ENCODE data around the gene PRR14L. TPM values are rescaled to one million over a fixed set of nuclear protein-coding genes. Genes with fewer than 3 reads are reported as not detected.
A peak's percentile ranks its signal among the peaks of the same experiment; 100 is the strongest.
"Not testable (repeated sequence)": the region's sequence is repeated elsewhere in the genome, so short reads cannot be mapped to it uniquely, and the experiment has no call there.

PRR14L gene
- total RNA-seq, 1 experiment from 2014 or later: 23.7 TPM

DNA sequence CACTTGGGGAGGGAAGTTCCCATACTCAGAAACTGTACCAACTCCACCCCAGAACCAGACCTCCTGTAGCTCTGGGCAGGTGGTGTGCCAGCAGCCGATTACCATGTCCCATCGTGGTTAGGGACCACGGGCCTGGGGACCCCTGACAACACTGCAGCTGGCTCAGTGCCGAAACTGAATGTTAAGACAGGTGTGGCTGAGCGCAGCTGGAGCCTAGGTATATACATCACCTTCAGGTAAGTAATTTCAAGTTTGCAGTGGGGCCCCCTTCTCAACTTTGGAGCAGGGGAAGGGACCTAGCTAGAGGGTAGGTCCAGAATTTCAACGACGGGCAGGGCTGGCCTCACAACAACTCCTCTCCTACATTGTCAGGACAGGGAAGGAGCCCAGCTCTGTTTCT, 67.2 kb downstream of the PRR14L start:
- Histone ChIP-seq H3K9me3 (replicated peaks) (no peaks in the 10 kb centered on the region), H3K4me1 (peaks cover 34% of the 10 kb centered on the region), H3K4me3 (no peak overlapping the region), H3K36me3 (peaks cover 10% of the 10 kb centered on the region), H3K27ac (peak overlapping the region; percentile 91; the same call in 1 of the 2 replicates), H3K27me3 (no peaks in the 10 kb centered on the region)
- no peak for DNase-seq

GRCh38 chr22:31681349-31682345, 68.3 kb downstream of the PRR14L start:
- DNase-seq: peak; percentile 50 to 69
- Histone ChIP-seq H3K36me3 (peaks cover 7% of the 10 kb centered on the region), H3K4me3 (peak overlapping the region; percentile 20; the same call in 1 of the 2 replicates), H3K9me3 (replicated peaks) (no peaks in the 10 kb centered on the region), H3K27ac (peak overlapping the region; percentile 91), H3K4me1 (peaks cover 34% of the 10 kb centered on the region), H3K27me3 (no peaks in the 10 kb centered on the region)

- H3K27ac ChIP-seq: peak overlapping the region; percentile 91
- H3K4me1 ChIP-seq: peaks cover 34% of the 10 kb centered on the region
- H3K36me3 ChIP-seq: peaks cover 7% of the 10 kb centered on the region
- no peak overlapping the region; the same call in 1 of the 2 replicates for H3K4me3 ChIP-seq
- DNase-seq: peak; percentile 29 to 40
- H3K9me3 ChIP-seq (replicated peaks): no peaks in the 10 kb centered on the region
- no peaks in the 10 kb centered on the region for H3K27me3 ChIP-seq
These were observed 69.0 kb downstream of the PRR14L start for GRCh38 chr22:31680861-31681341.

DNA sequence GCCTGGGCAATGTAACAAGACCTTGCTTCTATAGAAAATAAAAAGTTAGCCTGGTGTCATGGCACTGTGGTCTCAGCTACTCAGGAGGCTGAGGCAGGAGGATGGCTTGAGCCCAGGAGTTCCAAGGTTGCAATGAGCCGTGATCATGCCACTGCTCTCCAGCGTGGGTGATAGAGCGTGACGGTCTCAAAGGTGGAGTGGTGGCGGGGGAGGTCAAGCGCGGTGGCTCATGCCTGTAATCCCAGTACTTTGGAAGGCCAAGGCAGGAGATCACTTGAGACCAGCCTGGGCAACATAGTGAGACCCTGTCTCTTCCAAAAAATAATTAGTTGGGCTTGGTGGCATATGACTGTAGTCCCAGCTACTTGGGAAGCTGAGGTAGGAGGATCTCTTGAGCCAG, 71.2 kb downstream of the PRR14L start:
- Histone ChIP-seq H3K9me3 (replicated peaks) (no peaks in the 10 kb centered on the region), H3K27ac (peak overlapping the region; percentile 91)
- no peak for DNase-seq

DNA sequence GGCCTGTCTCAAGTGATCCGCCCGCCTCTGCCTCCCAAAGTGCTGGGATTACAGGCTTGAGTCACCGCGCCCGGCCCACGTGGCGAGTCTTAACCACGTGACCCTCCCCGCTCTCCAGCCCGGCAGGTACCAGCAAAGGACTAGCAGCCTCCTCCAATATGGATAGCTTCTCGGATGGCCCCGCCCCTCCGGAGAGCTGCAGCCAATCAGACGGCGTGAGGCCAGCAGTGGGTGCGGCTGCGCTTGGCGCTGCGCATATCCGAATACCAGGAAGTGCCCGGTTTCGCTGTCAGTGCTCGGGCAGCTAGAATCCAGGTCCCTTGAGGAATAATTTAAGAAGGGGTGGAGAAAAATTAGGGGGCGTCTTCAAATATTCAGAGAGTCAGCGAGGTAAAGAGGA, 73.2 kb downstream of the PRR14L start:
- no peak overlapping the region for H3K27ac ChIP-seq

More for the DNA sequence above, 71.2 kb downstream of the PRR14L start:
- Histone ChIP-seq H3K4me1 (peaks cover 34% of the 10 kb centered on the region), H3K36me3 (no peaks in the 10 kb centered on the region), H3K27me3 (no peaks in the 10 kb centered on the region), H3K4me3 (no peak overlapping the region)

DNA sequence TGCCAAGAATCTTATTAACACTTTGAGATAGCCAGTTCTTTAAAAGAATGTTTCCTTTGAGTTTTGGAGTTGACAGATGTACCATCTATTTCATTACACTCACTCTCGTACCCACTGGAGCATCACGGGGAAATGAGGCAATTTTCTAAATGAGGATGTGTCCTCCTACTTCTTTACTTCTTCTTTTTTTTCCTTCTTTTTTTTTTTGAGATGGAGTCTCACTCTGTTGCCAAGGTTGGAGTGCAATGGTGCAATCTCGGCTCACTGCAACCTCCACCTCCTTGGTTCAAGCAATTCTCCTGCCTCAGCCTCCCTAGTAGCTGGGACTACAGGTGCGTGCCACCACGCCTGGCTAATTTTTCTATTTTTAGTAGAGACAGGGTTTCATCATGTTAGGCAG, 75.7 kb downstream of the PRR14L start:
- not testable (repeated sequence) for H3K27me3 ChIP-seq; H3K4me3 ChIP-seq; H3K4me1 ChIP-seq; DNase-seq; H3K36me3 ChIP-seq; H3K27ac ChIP-seq; H3K9me3 ChIP-seq (replicated peaks)

More for the DNA sequence above, 73.2 kb downstream of the PRR14L start:
- H3K9me3 ChIP-seq (replicated peaks): no peaks in the 10 kb centered on the region
- no peak overlapping the region for H3K4me3 ChIP-seq
- no peaks in the 10 kb centered on the region for H3K27me3 ChIP-seq
- peaks cover 23% of the 10 kb centered on the region for H3K4me1 ChIP-seq
- no peak for DNase-seq
- H3K36me3 ChIP-seq: no peaks in the 10 kb centered on the region

- not testable (repeated sequence) for H3K9me3 ChIP-seq (replicated peaks); DNase-seq; H3K27ac ChIP-seq; H3K27me3 ChIP-seq; H3K4me3 ChIP-seq; H3K36me3 ChIP-seq; H3K4me1 ChIP-seq
These were observed 81.1 kb downstream of the PRR14L start for GRCh38 chr22:31668849-31669248.

- H3K9me3 ChIP-seq (replicated peaks): no peaks in the 10 kb centered on the region
- no peaks in the 10 kb centered on the region for H3K27me3 ChIP-seq
- DNase-seq: no peak
- H3K36me3 ChIP-seq: no peaks in the 10 kb centered on the region
- H3K27ac ChIP-seq: no peak overlapping the region
- peak overlapping the region; percentile 81 for H3K4me3 ChIP-seq
- peaks cover 5% of the 10 kb centered on the region; the same call in 1 of the 2 replicates for H3K4me1 ChIP-seq
These were observed 87.3 kb downstream of the PRR14L start for GRCh38 chr22:31662668-31663037.

GRCh38 chr22:31661851-31662667, 87.9 kb downstream of the PRR14L start, which contains the start of gene PISD:
Gene PISD (minus strand): TSS chr22:31662215. CDS start chr22:31662208, 7 bp downstream.
- H3K4me3 ChIP-seq: peak within 1 kb of the TSS; percentile 81
- DNase-seq: peak; percentile 92 to 96
- peak within 1 kb of the TSS; percentile 41; the same call in 1 of the 2 replicates for H3K27ac ChIP-seq
- peaks cover 5% of the 10 kb centered on the region; the same call in 1 of the 2 replicates for H3K4me1 ChIP-seq
- no peaks in the 10 kb centered on the region for H3K27me3 ChIP-seq
- H3K9me3 ChIP-seq (replicated peaks): no peaks in the 10 kb centered on the region
- no peaks in the 10 kb centered on the region for H3K36me3 ChIP-seq

GRCh38 chr22:31660860-31661341, 89.0 kb downstream of the PRR14L start:
- H3K9me3 ChIP-seq (replicated peaks); DNase-seq; H3K27me3 ChIP-seq; H3K27ac ChIP-seq; H3K36me3 ChIP-seq; H3K4me1 ChIP-seq: not testable (repeated sequence)
- peak overlapping the region; percentile 81 for H3K4me3 ChIP-seq

DNA sequence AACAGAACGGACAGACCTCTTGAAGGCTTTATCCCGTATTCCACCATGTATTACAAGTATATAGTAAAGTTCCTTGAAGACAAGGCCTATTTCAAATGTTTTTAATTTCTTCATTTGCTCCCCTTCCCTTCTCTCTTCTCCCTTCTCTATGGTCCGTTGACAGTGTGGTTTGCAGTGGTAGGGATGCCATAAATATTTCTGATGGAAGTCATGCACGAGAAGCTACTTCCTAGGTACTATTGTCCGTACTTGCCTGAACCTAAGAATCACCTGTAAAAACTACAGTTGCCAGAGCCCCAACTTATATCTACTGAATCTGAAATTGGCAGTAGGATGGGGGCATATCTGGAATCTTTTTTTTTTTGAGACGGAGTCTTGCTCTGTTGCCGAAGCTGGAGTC, 90.7 kb downstream of the PRR14L start:
- no peak for DNase-seq

DNA sequence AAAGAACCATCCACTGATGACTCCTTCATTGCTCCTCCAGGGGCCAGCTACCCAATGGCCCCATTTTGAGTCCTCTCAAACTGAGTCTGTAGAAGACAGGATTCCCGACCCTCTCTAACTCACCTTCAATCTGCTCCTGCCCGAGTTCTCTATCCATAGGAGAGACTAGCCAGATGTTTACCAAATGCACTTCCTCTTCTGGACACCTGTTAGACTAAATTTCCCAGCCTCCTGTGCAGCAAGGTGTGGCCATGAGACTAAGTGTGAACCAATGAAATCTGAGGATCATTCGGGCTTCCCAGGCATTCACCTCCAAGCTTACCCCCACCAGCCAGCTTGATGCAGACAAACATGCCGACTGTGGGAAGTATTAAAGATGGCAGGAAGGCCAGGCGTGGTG, 95.5 kb downstream of the PRR14L start:
- Histone ChIP-seq H3K27me3 (no peaks in the 10 kb centered on the region), H3K36me3 (no peaks in the 10 kb centered on the region), H3K4me1 (no peaks in the 10 kb centered on the region), H3K27ac (no peak overlapping the region), H3K4me3 (no peak overlapping the region), H3K9me3 (replicated peaks) (no peaks in the 10 kb centered on the region)
- DNase-seq: no peak

More for the DNA sequence above, 90.7 kb downstream of the PRR14L start:
- H3K9me3 ChIP-seq (replicated peaks): no peaks in the 10 kb centered on the region
- H3K4me3 ChIP-seq: no peak overlapping the region
- no peak overlapping the region for H3K27ac ChIP-seq
- no peaks in the 10 kb centered on the region for H3K27me3 ChIP-seq
- no peaks in the 10 kb centered on the region for H3K36me3 ChIP-seq
- H3K4me1 ChIP-seq: peaks cover 5% of the 10 kb centered on the region; the same call in 1 of the 2 replicates

DNA sequence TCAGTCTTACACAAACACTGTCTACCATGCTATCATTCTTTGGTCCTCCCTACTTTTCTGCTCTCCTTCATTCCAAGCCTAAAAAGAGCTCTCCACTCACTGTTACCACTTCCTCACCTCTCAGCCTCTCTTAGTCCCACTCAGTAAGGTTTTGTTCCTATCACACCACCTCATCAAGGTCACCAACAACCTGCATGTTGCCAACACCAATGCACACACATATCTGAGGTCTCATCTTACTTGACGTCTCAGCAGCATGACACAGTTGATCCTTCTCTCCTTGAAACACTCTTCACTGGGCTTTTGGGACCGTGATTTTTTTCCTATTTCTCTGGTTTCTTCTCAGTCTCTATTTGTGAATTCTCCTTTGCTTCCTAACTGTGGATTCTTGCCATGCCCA, 96.0 kb downstream of the PRR14L start:
- Histone ChIP-seq H3K4me1 (no peaks in the 10 kb centered on the region), H3K9me3 (replicated peaks) (no peaks in the 10 kb centered on the region), H3K27ac (no peak overlapping the region), H3K27me3 (no peaks in the 10 kb centered on the region), H3K36me3 (no peaks in the 10 kb centered on the region), H3K4me3 (no peak overlapping the region)
- no peak for DNase-seq

DNA sequence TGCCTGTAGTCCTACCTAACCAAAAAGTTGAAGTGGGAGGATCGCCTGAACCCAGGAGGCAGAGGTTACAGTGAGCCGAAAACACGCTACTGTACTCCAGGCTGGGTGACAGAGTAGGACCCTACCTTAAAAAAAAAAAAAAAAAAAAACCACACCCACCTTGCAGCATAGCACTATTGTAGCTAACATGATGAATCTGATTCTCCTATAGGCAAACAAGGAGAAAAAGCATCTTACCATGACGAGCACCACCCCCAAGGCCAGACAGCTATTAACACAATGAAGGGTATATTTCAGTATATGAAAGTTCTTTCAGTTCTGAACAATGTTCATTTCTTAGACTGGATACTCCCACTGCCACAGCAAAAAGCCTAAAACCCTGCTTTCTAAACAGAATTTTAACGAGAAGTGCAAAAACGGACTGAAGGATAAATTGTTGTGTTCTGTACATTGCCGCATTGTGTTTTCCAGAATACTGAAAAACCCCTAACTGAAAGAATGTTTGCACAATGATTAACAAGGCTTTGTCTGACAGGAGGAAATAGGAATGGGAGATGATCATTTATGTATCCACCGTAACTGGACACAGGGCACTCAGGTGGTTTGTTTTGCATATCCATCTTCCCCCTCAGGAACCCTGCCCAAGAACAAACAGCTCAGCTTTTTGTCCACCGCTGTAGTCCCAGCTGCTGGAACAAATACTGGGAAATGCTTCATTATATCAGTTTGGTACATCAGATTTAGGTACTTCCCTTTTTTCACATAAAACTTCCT, 96.8 kb downstream of the PRR14L start:
- H3K4me3 ChIP-seq: no peak overlapping the region
- no peaks in the 10 kb centered on the region for H3K9me3 ChIP-seq (replicated peaks)
- no peak for DNase-seq
- H3K36me3 ChIP-seq: no peaks in the 10 kb centered on the region
- H3K27me3 ChIP-seq: no peaks in the 10 kb centered on the region
- H3K27ac ChIP-seq: no peak overlapping the region
- no peaks in the 10 kb centered on the region for H3K4me1 ChIP-seq

All from SJCRH30 (cell line).